A549 (cell line): Measurements from ENCODE around the gene MGAT4D. TPM values are rescaled to one million over a fixed set of nuclear protein-coding genes. Genes with fewer than 3 reads are reported as not detected.

ENCODE experiments used
- ATAC-seq, 2 experiments: fragments of 200-7000 bp in 1 of 2; fragments of >200 bp in 1 of 2; cut with Nextera tagmentation in 1 of 2; cut with Tn5 transposase in 1 of 2; 3 replicates each; pipeline versions ENCODE4 v1.8.0 to v1.9.1; 2018 to 2020; ENCODE audit warnings: mild to moderate bottlenecking in 1 of 2, moderate library complexity in 1 of 2
- CTCF ChIA-PET: fragments of 300-600 bp; sonication (Branson Sonifier 250); formaldehyde crosslinking; extraction: SDS; loops from one replicate; lab custom pipeline; 2021; ENCODE audit warnings: antibody characterized with exemption, inconsistent platforms; lab: Yijun Ruan, JAX
- POLR2A ChIA-PET: fragments of 350-600 bp; formaldehyde crosslinking; extraction: SDS; loops from one replicate; lab custom pipeline; 2021; ENCODE audit warnings: antibody characterized with exemption, inconsistent platforms; lab: Yijun Ruan, JAX
- DNase-seq, 2 experiments: peaks; one replicate each; pipeline versions ENCODE4 v3.0.0 to v3.0.0-alpha.2; 2011 to 2016; ENCODE audit warnings: low read depth in 1 of 2, low spot score in 1 of 2
- FAIRE-seq: peaks from 2 replicates; lab custom pipeline; 2011; peaks lifted over from hg19 to GRCh38; lab: Jason Lieb, UNC
- H3K27ac ChIP-seq, 2 experiments: fragments of >200 bp; sonication (Bioruptor Twin); formaldehyde crosslinking; 3 replicates each; pipeline ENCODE4 v1.5.1; 2016 to 2017
- H3K4me1 ChIP-seq: fragments of >200 bp; sonication (Bioruptor Twin); formaldehyde crosslinking; 3 replicates; pipeline ENCODE4 v1.6.1; 2016
- H3K4me2 ChIP-seq: fragments of >200 bp; sonication (Bioruptor Twin); formaldehyde crosslinking; 3 replicates; pipeline ENCODE4 v1.6.1; 2016
- H3K4me3 ChIP-seq: fragments of >200 bp; sonication (Bioruptor Twin); formaldehyde crosslinking; 3 replicates; pipeline ENCODE4 v1.5.1; 2016
- H3K9me3 ChIP-seq: fragments of >200 bp; sonication (Bioruptor Twin); formaldehyde crosslinking; 3 replicates; pipeline ENCODE4 v1.6.1; 2016
- BCL3 ChIP-seq: fragments of >200 bp; sonication (Bioruptor Twin); formaldehyde crosslinking; IDR thresholded peaks from 3 replicates; pipeline ENCODE4 v1.6.1; 2016
- BHLHE40 ChIP-seq: IDR thresholded peaks from 2 replicates; pipeline ENCODE4 v1.6.1; 2012; ENCODE audit warnings: low read depth, low read length, inconsistent platforms
- CHD2 ChIP-seq: fragments of 150-350 bp; IDR thresholded peaks from 2 replicates; pipeline ENCODE4 v1.6.1; 2014; ENCODE audit warnings: low read length; ENCODE audit not compliant: partially characterized antibody
- CTCF ChIP-seq: fragments of >200 bp; sonication (Bioruptor Twin); formaldehyde crosslinking; IDR thresholded peaks from 3 replicates; pipeline ENCODE4 v1.5.1; 2016
- ELK1 ChIP-seq: fragments of 150-350 bp; IDR thresholded peaks from 2 replicates; pipeline ENCODE4 v1.6.1; 2014; ENCODE audit warnings: low read depth, mild to moderate bottlenecking, low read length
- FOSL2 ChIP-seq, 2 experiments: fragments of 450-650 bp in 1 of 2; fragments of >200 bp in 1 of 2; sonication (Bioruptor Twin) in 1 of 2; formaldehyde crosslinking; IDR thresholded peaks; 2 replicates each; pipeline versions ENCODE4 v1.5.0 to v1.6.1; 2016 to 2020; ENCODE audit warnings: mild to moderate bottlenecking in 1 of 2, moderate library complexity in 1 of 2
- FOXS1 ChIP-seq: fragments of 250-450 bp; sonication (Bioruptor Pico); IDR thresholded peaks from 2 replicates; pipeline ENCODE4 v1.5.0; 2020; ENCODE audit warnings: mild to moderate bottlenecking, moderate library complexity
- MAX ChIP-seq: IDR thresholded peaks from 2 replicates; pipeline ENCODE4 v1.6.1; 2012
- PBX3 ChIP-seq: IDR thresholded peaks from 2 replicates; pipeline ENCODE4 v1.6.1; 2012
- PHF8 ChIP-seq: fragments of 200-600 bp; sonication (generic); IDR thresholded peaks from 2 replicates; pipeline ENCODE4 v1.6.1; 2016; ENCODE audit warnings: low read depth, mild to moderate bottlenecking, antibody characterized with exemption, moderate library complexity, borderline replicate concordance
- POLR2AphosphoS2 ChIP-seq: conservative IDR thresholded peaks from 2 replicates; pipeline ENCODE4 v1.6.1; 2012; ENCODE audit warnings: low read length, improper control_type of control experiment, inconsistent platforms
- RAD21 ChIP-seq, 2 experiments: fragments of >200 bp in 1 of 2; sonication (Bioruptor Twin) in 1 of 2; formaldehyde crosslinking in 1 of 2; IDR thresholded peaks in 1 of 2; conservative IDR thresholded peaks in 1 of 2; 2 replicates in 1 of 2; 3 replicates in 1 of 2; pipeline ENCODE4 v1.6.1; 2012 to 2018; ENCODE audit warnings: inconsistent platforms in 1 of 2
- RCOR1 ChIP-seq: fragments of 150-350 bp; IDR thresholded peaks from 2 replicates; pipeline ENCODE4 v1.6.1; 2014; ENCODE audit warnings: antibody characterized with exemption, low read length, low read depth
- REST ChIP-seq: fragments of 200-600 bp; sonication (generic); IDR thresholded peaks from 2 replicates; pipeline ENCODE4 v1.6.1; 2016; ENCODE audit warnings: antibody characterized with exemption, mild to moderate bottlenecking, moderate library complexity
- SMC3 ChIP-seq: fragments of >200 bp; sonication (Bioruptor Twin); formaldehyde crosslinking; IDR thresholded peaks from 3 replicates; pipeline ENCODE4 v1.6.1; 2018; ENCODE audit warnings: inconsistent platforms
- SREBF2 ChIP-seq: fragments of 450-650 bp; IDR thresholded peaks from 2 replicates; pipeline ENCODE4 v1.6.1; 2014; ENCODE audit warnings: mild to moderate bottlenecking, moderate library complexity
- ZFP36 ChIP-seq: fragments of 450-650 bp; IDR thresholded peaks from 2 replicates; pipeline ENCODE4 v1.6.1; 2014; ENCODE audit warnings: borderline replicate concordance; ENCODE audit not compliant: partially characterized antibody
- ZSCAN20 ChIP-seq: fragments of 250-450 bp; sonication (Bioruptor Pico); IDR thresholded peaks from 2 replicates; pipeline ENCODE4 v1.8.0; 2022; ENCODE audit warnings: mild to moderate bottlenecking, moderate library complexity
- WGBS: methylation state at CpG from one replicate; pipeline ENCODE4 v1.1.6; 2017; ENCODE audit errors: missing lambda C conversion rate; 5-methylcytosine and 5-hydroxymethylcytosine counted together
- polyA plus RNA-seq, 4 experiments: library from polyadenylated mRNA; depleted of rRNA in 3 of 4; stranded (reverse); fragments of >200 nt; fragmentation: RNase III in 1 of 4; extraction: RNeasy Plus Mini Kit Qiagen cat#74134 plus additional on column Dnase treatment in 1 of 4; gene quantifications; 2 replicates in 3 of 4; 3 replicates in 1 of 4; pipeline ENCODE4 v1.2.3, GENCODE V29; 2011 to 2017

The MGAT4D gene
- polyA plus RNA-seq, 2 of the 4 experiments (the other 2 are of a cell fraction) = not detected

GRCh38 chr4:140504261-140504660, 6.2 kb upstream of the MGAT4D start:
- no peak overlapping the region for H3K4me3 ChIP-seq
- ChIA-PET POLR2A (no interaction called here), CTCF (no interaction called here)
- DNase-seq (no peak), FAIRE-seq (no peak), ATAC-seq (no peak)
- no peaks in the 10 kb centered on the region for H3K9me3 ChIP-seq
- no peaks in the 10 kb centered on the region for H3K4me1 ChIP-seq
- TF ChIP-seq CHD2 = no peak
- no peak overlapping the region for H3K4me2 ChIP-seq
- no peak overlapping the region for H3K27ac ChIP-seq

GRCh38 chr4:140499391-140499790, 1.3 kb upstream of the MGAT4D start:
- FAIRE-seq (no peak), DNase-seq (no peak), ATAC-seq (no peak)
- Histone ChIP-seq H3K4me3 (no peak overlapping the region), H3K27ac (no peak overlapping the region), H3K4me1 (no peaks in the 10 kb centered on the region), H3K9me3 (no peaks in the 10 kb centered on the region), H3K4me2 (no peak overlapping the region)
- no peak for TF ChIP-seq ELK1
- no peak for TF ChIP-seq POLR2AphosphoS2
- TF ChIP-seq PHF8 = no peak
- no peak for TF ChIP-seq FOXS1 (CRISPR knock-in tag)
- TF ChIP-seq BCL3 = no peak
- TF ChIP-seq SREBF2 = no peak
- no peak for TF ChIP-seq FOSL2 (IDR thresholded peaks at IDR 0.05)
- no peak for TF ChIP-seq FOSL2 (CRISPR knock-in tag; IDR thresholded peaks at IDR 0.05)
- TF ChIP-seq CTCF = no peak
- TF ChIP-seq REST = no peak
- no peak for TF ChIP-seq MAX
- TF ChIP-seq RAD21 (conservative IDR thresholded peaks at IDR 0.05 in 1 of 2, IDR thresholded peaks at IDR 0.05 in 1 of 2) = no peak
- no peak for TF ChIP-seq BHLHE40
- no peak for TF ChIP-seq ZSCAN20
- no peak for TF ChIP-seq ZFP36
- no peak for TF ChIP-seq SMC3
- no peak for TF ChIP-seq PBX3
- TF ChIP-seq RCOR1 = no peak
- WGBS = 19% methylated on average over 4 of the region's 4 CpGs
- ChIA-PET POLR2A (no interaction called here), CTCF (interaction anchor here (1.8 kb wide), 1 partner anchor 139 kb away, joined by 5 read pairs; no protein-coding TSS in a partner anchor)
